IMR-90 (cell line): ENCODE measurements around the gene EOLA2. TPM values are rescaled to one million over a fixed set of nuclear protein-coding genes. Genes with fewer than 3 reads are reported as not detected.

Experiments used
- ATAC-seq: fragments of 200-7000 bp; cut with Tn5 transposase; 2 replicates; pipeline ENCODE4 v1.9.1; 2020; ENCODE audit warnings: low read depth, mild to moderate bottlenecking, moderate library complexity
- BruUV-seq: library from RNA; stranded (reverse); fragments of 400-500 nt; replicated peaks from 2 replicates; lab custom pipeline; 2021; lab: Mats Ljungman, UMichigan
- CTCF ChIA-PET: fragments of 300-600 bp; formaldehyde crosslinking; extraction: SDS; loops from one replicate; lab custom pipeline; 2021; ENCODE audit warnings: antibody characterized with exemption; lab: Yijun Ruan, JAX
- POLR2A ChIA-PET: fragments of 300-600 bp; sonication (Branson Sonifier 250); formaldehyde crosslinking; loops from one replicate; lab custom pipeline; 2022; ENCODE audit warnings: antibody characterized with exemption; ENCODE audit not compliant: unreplicated experiment; lab: Charles Lee
- DNase-seq: peaks from one replicate; pipeline ENCODE4 v3.0.0; 2013
- H2AFZ ChIP-seq: replicated peaks from 2 replicates; pipeline ENCODE3; 2013; ENCODE audit warnings: low read length, mild to moderate bottlenecking; ENCODE audit not compliant: poor library complexity
- H2AK5ac ChIP-seq: 2 replicates; pipeline ENCODE4 v1.6.1; 2013; ENCODE audit warnings: low read depth, low read length, inconsistent platforms
- H2AK9ac ChIP-seq: replicated peaks from 2 replicates; pipeline ENCODE3; 2013; ENCODE audit warnings: mild to moderate bottlenecking, low read depth, low read length, moderate library complexity; ENCODE audit not compliant: poor library complexity
- H2BK120ac ChIP-seq: 2 replicates; pipeline ENCODE4 v1.6.1; 2013; ENCODE audit warnings: low read depth, low read length, inconsistent platforms
- H2BK15ac ChIP-seq: 3 replicates; pipeline ENCODE4 v1.6.1; 2013; ENCODE audit warnings: low read depth, low read length, inconsistent platforms
- H2BK20ac ChIP-seq: 2 replicates; pipeline ENCODE4 v1.6.1; 2013; ENCODE audit warnings: low read depth, mild to moderate bottlenecking, inconsistent platforms, low read length, moderate library complexity
- H2BK5ac ChIP-seq: 2 replicates; pipeline ENCODE4 v1.6.1; 2013; ENCODE audit warnings: mild to moderate bottlenecking, low read depth, low read length, inconsistent platforms; ENCODE audit not compliant: poor library complexity, severe bottlenecking
- H3K14ac ChIP-seq: replicated peaks from 2 replicates; pipeline ENCODE4 v1.6.1; 2013; ENCODE audit warnings: low read depth, low read length, inconsistent platforms
- H3K18ac ChIP-seq: 2 replicates; pipeline ENCODE4 v1.6.1; 2013; ENCODE audit warnings: low read depth, low read length, control low read depth
- H3K23ac ChIP-seq: 2 replicates; pipeline ENCODE4 v1.6.1; 2013; ENCODE audit warnings: low read depth, low read length, inconsistent platforms
- H3K27ac ChIP-seq: 2 replicates; pipeline ENCODE4 v1.5.1; 2013; ENCODE audit warnings: mild to moderate bottlenecking, control low read depth, low read length; ENCODE audit not compliant: insufficient read depth
- H3K27me3 ChIP-seq: 2 replicates; pipeline ENCODE4 v1.6.1; 2013; ENCODE audit warnings: low read length; ENCODE audit not compliant: control insufficient read depth, insufficient read depth
- H3K36me3 ChIP-seq: 2 replicates; pipeline ENCODE4 v1.6.1; 2013; ENCODE audit warnings: low read length, mixed read lengths; ENCODE audit not compliant: control insufficient read depth, insufficient read depth
- H3K4ac ChIP-seq: 2 replicates; pipeline ENCODE4 v1.6.1; 2013; ENCODE audit warnings: low read depth, low read length, inconsistent platforms
- H3K4me1 ChIP-seq: 2 replicates; pipeline ENCODE4 v1.6.1; 2013; ENCODE audit warnings: low read length, mixed read lengths; ENCODE audit not compliant: control insufficient read depth, insufficient read depth
- H3K4me2 ChIP-seq: 2 replicates; pipeline ENCODE4 v1.6.1; 2013; ENCODE audit warnings: low read depth, mild to moderate bottlenecking, control low read depth, low read length, moderate library complexity
- H3K4me3 ChIP-seq: 2 replicates; pipeline ENCODE4 v1.5.1; 2013; ENCODE audit warnings: low read depth, mild to moderate bottlenecking, control low read depth, low read length, moderate library complexity; ENCODE audit not compliant: insufficient read depth
- H3K56ac ChIP-seq: 2 replicates; pipeline ENCODE4 v1.6.1; 2013; ENCODE audit warnings: low read length, inconsistent platforms; ENCODE audit not compliant: insufficient read depth; ENCODE audit errors: extremely low read depth
- H3K79me1 ChIP-seq, 2 experiments: 2 replicates each; pipeline ENCODE4 v1.6.1; 2013; ENCODE audit warnings: low read length in 2 of 2, inconsistent platforms in 1 of 2, low read depth in 1 of 2
- H3K9ac ChIP-seq: 2 replicates; pipeline ENCODE4 v1.6.1; 2013; ENCODE audit warnings: low read depth, low read length, control low read depth
- H3K9me1 ChIP-seq: 2 replicates; pipeline ENCODE4 v1.6.1; 2013; ENCODE audit warnings: low read length, inconsistent platforms; ENCODE audit not compliant: insufficient read depth
- H3K9me3 ChIP-seq: 2 replicates; pipeline ENCODE4 v1.6.1; 2013; ENCODE audit warnings: low read length; ENCODE audit not compliant: control insufficient read depth, insufficient read depth
- H4K20me1 ChIP-seq: 2 replicates; pipeline ENCODE4 v1.6.1; 2013; ENCODE audit warnings: low read length, inconsistent platforms; ENCODE audit not compliant: insufficient read depth
- H4K5ac ChIP-seq: 2 replicates; pipeline ENCODE4 v1.6.1; 2013; ENCODE audit warnings: mild to moderate bottlenecking, low read depth, low read length, control low read depth
- H4K8ac ChIP-seq, 2 experiments: 2 replicates each; pipeline ENCODE4 v1.6.1; 2013; ENCODE audit warnings: low read depth in 2 of 2, low read length in 2 of 2, control low read depth in 1 of 2, inconsistent platforms in 1 of 2
- H4K91ac ChIP-seq: 2 replicates; pipeline ENCODE4 v1.6.1; 2013; ENCODE audit warnings: low read depth, low read length, inconsistent platforms; ENCODE audit not compliant: insufficient read depth
- BHLHE40 ChIP-seq: fragments of 150-350 bp; IDR thresholded peaks from 2 replicates; pipeline ENCODE4 v1.6.1; 2016; ENCODE audit warnings: mild to moderate bottlenecking, low read depth, low read length
- CEBPB ChIP-seq: IDR thresholded peaks from 2 replicates; pipeline ENCODE4 v1.6.1; 2012; ENCODE audit warnings: low read depth, low read length, improper control_type of control experiment
- MAFK ChIP-seq: IDR thresholded peaks from 2 replicates; pipeline ENCODE4 v1.6.1; 2012; ENCODE audit warnings: low read depth, low read length, improper control_type of control experiment
- POLR2A ChIP-seq: IDR thresholded peaks from 2 replicates; pipeline ENCODE4 v1.6.1; 2012; ENCODE audit warnings: mild to moderate bottlenecking, low read depth, low read length
- RCOR1 ChIP-seq: IDR thresholded peaks from 2 replicates; pipeline ENCODE4 v1.6.1; 2012; ENCODE audit warnings: mild to moderate bottlenecking, low read length, improper control_type of control experiment; ENCODE audit not compliant: insufficient replicate concordance
- WGBS, 2 experiments: methylation state at CpG; one replicate each; pipeline versions ENCODE4 v1.1.5 to v1.1.7; 2013; ENCODE audit warnings: missing lambda C conversion rate in 2 of 2; ENCODE audit not compliant: insufficient read length in 1 of 2; ENCODE audit errors: extremely low coverage in 2 of 2; 5-methylcytosine and 5-hydroxymethylcytosine counted together
- dilution Hi-C: fragments of 300-500 bp; cut with HindIII; formaldehyde crosslinking; loops from one replicate; pipeline ENCODE4 v1.14.3; 2018; ENCODE audit warnings: low sequenced_read_pairs; ENCODE audit not compliant: unreplicated experiment
- in situ Hi-C: fragments of 300-500 bp; cut with MboI; formaldehyde crosslinking; loops from 3 replicates; pipeline ENCODE4 v1.14.3; 2019; ENCODE audit warnings: low sequenced_read_pairs, inconsistent platforms, mixed read lengths
- intact Hi-C: fragments of 100-400 bp; cut with micrococcal nuclease; formaldehyde crosslinking; loops from 2 replicates; pipeline ENCODE4 v1.10.0; 2022
- polyA plus RNA-seq, 3 experiments: library from polyadenylated mRNA; depleted of rRNA; stranded (reverse); fragments of >200 nt; gene quantifications; 2 replicates each; pipeline ENCODE4 v1.2.3, GENCODE V29; 2012; ENCODE audit warnings: low replicate concordance in 1 of 3
- total RNA-seq: library from RNA; depleted of rRNA; stranded (reverse); fragments of >200 nt; gene quantifications from 2 replicates; pipeline ENCODE4 v1.2.3, GENCODE V29; 2012
- TF ChIP-seq, protein P1 (sequence below): fragments of 150-350 bp; IDR thresholded peaks from 2 replicates; pipeline ENCODE4 v1.6.1; 2016; ENCODE audit warnings: low read depth, mild to moderate bottlenecking, low read length, moderate library complexity, borderline replicate concordance
- TF ChIP-seq, protein P2 (sequence below): fragments of 150-350 bp; IDR thresholded peaks from 2 replicates; pipeline ENCODE4 v1.6.1; 2017; ENCODE audit warnings: mild to moderate bottlenecking, antibody characterized with exemption, low read length, low read depth
- TF ChIP-seq, protein P3 (sequence below): conservative IDR thresholded peaks from 2 replicates; pipeline ENCODE4 v1.5.1; 2012; ENCODE audit warnings: mild to moderate bottlenecking, low read depth, low read length, improper control_type of control experiment

The EOLA2 gene
- total and polyA plus RNA-seq, 2 of the 4 experiments (the other 2 are of a cell fraction) = 23.7 to 46.5 TPM

DNA sequence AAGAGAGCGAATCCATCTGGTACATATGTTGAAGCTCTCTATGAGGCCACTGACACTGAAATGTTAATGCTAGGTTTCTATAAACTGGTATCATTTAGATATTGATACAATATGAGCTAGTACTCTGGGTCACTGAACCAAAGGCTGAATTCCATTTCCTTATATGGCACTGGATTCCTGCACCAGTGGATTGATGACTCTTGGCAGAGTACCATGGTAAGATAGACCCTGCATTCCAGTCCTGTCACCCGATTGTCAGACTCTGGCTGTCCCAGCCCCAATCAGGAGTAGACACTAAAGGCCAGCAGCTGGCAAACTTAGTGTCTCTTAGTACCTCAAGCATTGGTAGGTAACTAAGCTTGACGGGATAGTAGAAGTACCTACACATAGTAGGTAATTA lies 44.0 kb upstream of the EOLA2 start:
- Histone ChIP-seq H4K5ac (no peak overlapping the region), H3K23ac (no peak overlapping the region), H3K14ac (no peak overlapping the region), H3K56ac (no peak overlapping the region), H2AK5ac (no peak overlapping the region), H3K79me1 (no peaks in the 10 kb centered on the region), H4K20me1 (no peaks in the 10 kb centered on the region), H3K9ac (no peak overlapping the region), H2BK20ac (no peak overlapping the region), H3K4me1 (no peaks in the 10 kb centered on the region), H4K8ac (no peak overlapping the region), H2AK9ac (no peak overlapping the region), H3K27me3 (no peaks in the 10 kb centered on the region), H3K18ac (no peak overlapping the region), H2BK15ac (no peak overlapping the region), H3K4me3 (no peak overlapping the region), H3K36me3 (no peaks in the 10 kb centered on the region), H4K91ac (no peak overlapping the region), H2BK5ac (no peak overlapping the region), H3K9me3 (no peaks in the 10 kb centered on the region), H3K4me2 (no peak overlapping the region), H3K27ac (no peak overlapping the region), H2BK120ac (no peak overlapping the region), H2AFZ (no peak overlapping the region), H3K9me1 (no peaks in the 10 kb centered on the region; the same call in 1 of the 2 replicates), H3K4ac (no peak overlapping the region)
- intact Hi-C loops = no loop called here
- no peak for DNase-seq
- no TSS peak for BruUV-seq
- WGBS, 2 experiments = 17% methylated on average over 1 of the region's 3 CpGs; no CpG with 5 or more reads in 1 of the 2 experiments
- ChIA-PET CTCF (no interaction called here), POLR2A (no interaction called here)
- dilution Hi-C loops = no loop called here
- no peak for ATAC-seq
- no peak for TF ChIP-seq POLR2A
- TF ChIP-seq, protein P1, sequence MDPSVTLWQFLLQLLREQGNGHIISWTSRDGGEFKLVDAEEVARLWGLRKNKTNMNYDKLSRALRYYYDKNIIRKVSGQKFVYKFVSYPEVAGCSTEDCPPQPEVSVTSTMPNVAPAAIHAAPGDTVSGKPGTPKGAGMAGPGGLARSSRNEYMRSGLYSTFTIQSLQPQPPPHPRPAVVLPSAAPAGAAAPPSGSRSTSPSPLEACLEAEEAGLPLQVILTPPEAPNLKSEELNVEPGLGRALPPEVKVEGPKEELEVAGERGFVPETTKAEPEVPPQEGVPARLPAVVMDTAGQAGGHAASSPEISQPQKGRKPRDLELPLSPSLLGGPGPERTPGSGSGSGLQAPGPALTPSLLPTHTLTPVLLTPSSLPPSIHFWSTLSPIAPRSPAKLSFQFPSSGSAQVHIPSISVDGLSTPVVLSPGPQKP = no peak
- TF ChIP-seq MAFK = no peak
- no peak for TF ChIP-seq CEBPB
- TF ChIP-seq, protein P2, sequence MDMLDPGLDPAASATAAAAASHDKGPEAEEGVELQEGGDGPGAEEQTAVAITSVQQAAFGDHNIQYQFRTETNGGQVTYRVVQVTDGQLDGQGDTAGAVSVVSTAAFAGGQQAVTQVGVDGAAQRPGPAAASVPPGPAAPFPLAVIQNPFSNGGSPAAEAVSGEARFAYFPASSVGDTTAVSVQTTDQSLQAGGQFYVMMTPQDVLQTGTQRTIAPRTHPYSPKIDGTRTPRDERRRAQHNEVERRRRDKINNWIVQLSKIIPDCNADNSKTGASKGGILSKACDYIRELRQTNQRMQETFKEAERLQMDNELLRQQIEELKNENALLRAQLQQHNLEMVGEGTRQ = no peak
- TF ChIP-seq, protein P3, sequence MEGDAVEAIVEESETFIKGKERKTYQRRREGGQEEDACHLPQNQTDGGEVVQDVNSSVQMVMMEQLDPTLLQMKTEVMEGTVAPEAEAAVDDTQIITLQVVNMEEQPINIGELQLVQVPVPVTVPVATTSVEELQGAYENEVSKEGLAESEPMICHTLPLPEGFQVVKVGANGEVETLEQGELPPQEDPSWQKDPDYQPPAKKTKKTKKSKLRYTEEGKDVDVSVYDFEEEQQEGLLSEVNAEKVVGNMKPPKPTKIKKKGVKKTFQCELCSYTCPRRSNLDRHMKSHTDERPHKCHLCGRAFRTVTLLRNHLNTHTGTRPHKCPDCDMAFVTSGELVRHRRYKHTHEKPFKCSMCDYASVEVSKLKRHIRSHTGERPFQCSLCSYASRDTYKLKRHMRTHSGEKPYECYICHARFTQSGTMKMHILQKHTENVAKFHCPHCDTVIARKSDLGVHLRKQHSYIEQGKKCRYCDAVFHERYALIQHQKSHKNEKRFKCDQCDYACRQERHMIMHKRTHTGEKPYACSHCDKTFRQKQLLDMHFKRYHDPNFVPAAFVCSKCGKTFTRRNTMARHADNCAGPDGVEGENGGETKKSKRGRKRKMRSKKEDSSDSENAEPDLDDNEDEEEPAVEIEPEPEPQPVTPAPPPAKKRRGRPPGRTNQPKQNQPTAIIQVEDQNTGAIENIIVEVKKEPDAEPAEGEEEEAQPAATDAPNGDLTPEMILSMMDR = no peak
- TF ChIP-seq RCOR1 = no peak
- no peak for TF ChIP-seq BHLHE40
- in situ Hi-C loops = no loop called here
